Skeletal muscle satellite cell (primary cell): ENCODE data around the gene ESYT3.
"Not testable (repeated sequence)": the region's sequence is repeated elsewhere in the genome, so short reads cannot be mapped to it uniquely, and the experiment has no call there.

Experiments used
- H3K27me3 ChIP-seq: 2 replicates; pipeline ENCODE4 v1.7.0; 2013; ENCODE audit warnings: low read length; ENCODE audit not compliant: control insufficient read depth, insufficient read depth
- H3K36me3 ChIP-seq: 2 replicates; pipeline ENCODE4 v1.7.0; 2013; ENCODE audit warnings: mild to moderate bottlenecking, control low read depth, low read length; ENCODE audit not compliant: insufficient read depth
- H3K4me1 ChIP-seq: 2 replicates; pipeline ENCODE4 v1.7.0; 2013; ENCODE audit warnings: low read length; ENCODE audit not compliant: control insufficient read depth, insufficient read depth
- H3K4me2 ChIP-seq: 2 replicates; pipeline ENCODE4 v1.7.0; 2013; ENCODE audit warnings: mild to moderate bottlenecking, low read length
- H3K4me3 ChIP-seq: 2 replicates; pipeline ENCODE4 v1.7.0; 2013; ENCODE audit warnings: low read length
- H3K9ac ChIP-seq: 2 replicates; pipeline ENCODE4 v1.7.0; 2013; ENCODE audit warnings: mild to moderate bottlenecking, low read depth, low read length, moderate library complexity
- H3K9me3 ChIP-seq: replicated peaks from 2 replicates; pipeline ENCODE4 v1.7.0; 2013; ENCODE audit warnings: mild to moderate bottlenecking, control low read depth, low read length

The ESYT3 gene

GRCh38 chr3:138416236-138416635 is 18.2 kb upstream of the ESYT3 start:
- H3K9me3 ChIP-seq, H3K36me3 ChIP-seq, H3K9ac ChIP-seq, H3K4me2 ChIP-seq, H3K27me3 ChIP-seq, H3K4me3 ChIP-seq: not testable (repeated sequence)
- peaks cover 13% of the 10 kb centered on the region for H3K4me1 ChIP-seq

GRCh38 chr3:138417559-138417982 is 16.8 kb upstream of the ESYT3 start:
- Histone ChIP-seq H3K36me3 (no peaks in the 10 kb centered on the region), H3K9ac (no peak overlapping the region), H3K4me3 (no peak overlapping the region), H3K27me3 (no peaks in the 10 kb centered on the region), H3K4me2 (no peak overlapping the region), H3K9me3 (no peaks in the 10 kb centered on the region), H3K4me1 (peaks cover 13% of the 10 kb centered on the region)

GRCh38 chr3:138418601-138419206 is 15.7 kb upstream of the ESYT3 start:
- no peaks in the 10 kb centered on the region for H3K9me3 ChIP-seq
- H3K4me2 ChIP-seq: no peak overlapping the region
- H3K4me3 ChIP-seq: no peak overlapping the region
- peaks cover 13% of the 10 kb centered on the region for H3K4me1 ChIP-seq
- no peak overlapping the region for H3K9ac ChIP-seq
- no peaks in the 10 kb centered on the region for H3K27me3 ChIP-seq
- H3K36me3 ChIP-seq: no peaks in the 10 kb centered on the region

DNA sequence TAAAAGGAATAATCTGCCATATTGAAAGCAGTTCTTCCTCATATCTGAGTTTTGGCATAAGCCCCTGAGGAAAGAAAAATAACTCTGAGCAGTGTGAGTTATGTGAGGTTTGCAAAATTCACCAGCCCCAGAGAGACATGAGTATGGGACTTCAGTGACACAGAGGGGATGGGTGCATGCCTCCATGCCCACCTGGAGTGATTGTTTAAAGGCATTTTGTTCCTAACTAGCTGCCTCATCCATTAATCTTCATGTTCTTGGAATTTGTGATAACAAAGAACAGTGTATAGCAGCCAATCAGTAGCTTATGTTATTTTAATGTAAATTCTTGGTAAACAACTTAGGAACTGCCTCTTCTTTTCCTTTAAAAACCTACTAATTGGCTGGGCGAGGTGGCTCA is 11.1 kb upstream of the ESYT3 start:
- Histone ChIP-seq H3K4me3 (no peak overlapping the region), H3K4me2 (no peak overlapping the region), H3K36me3 (no peaks in the 10 kb centered on the region), H3K4me1 (peaks cover 6% of the 10 kb centered on the region), H3K9ac (no peak overlapping the region), H3K9me3 (no peaks in the 10 kb centered on the region), H3K27me3 (no peaks in the 10 kb centered on the region)

DNA sequence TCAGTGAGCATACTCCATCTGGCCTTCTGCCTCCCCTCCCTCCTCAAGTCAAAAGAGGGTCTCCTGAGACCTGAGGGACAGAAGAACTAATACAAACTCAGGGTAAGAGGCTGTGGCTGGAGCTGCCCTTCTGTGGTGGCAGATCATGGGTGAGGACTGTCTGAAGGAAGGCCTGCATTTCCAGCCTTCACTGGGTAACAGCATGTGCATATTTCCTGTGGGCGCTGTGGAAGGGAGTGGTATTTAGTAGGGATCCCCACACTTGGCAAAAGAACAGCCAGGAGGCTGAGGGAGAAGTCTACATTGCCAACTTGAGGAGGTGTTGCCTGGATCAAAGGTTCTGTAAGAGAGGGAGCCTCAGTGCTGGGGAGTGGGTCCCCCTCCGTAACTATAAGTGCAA is 10.1 kb upstream of the ESYT3 start:
- no peaks in the 10 kb centered on the region for H3K27me3 ChIP-seq
- no peak overlapping the region for H3K4me2 ChIP-seq
- no peak overlapping the region for H3K4me3 ChIP-seq
- no peak overlapping the region for H3K9ac ChIP-seq
- no peaks in the 10 kb centered on the region for H3K9me3 ChIP-seq
- H3K4me1 ChIP-seq: no peaks in the 10 kb centered on the region
- no peaks in the 10 kb centered on the region for H3K36me3 ChIP-seq

DNA sequence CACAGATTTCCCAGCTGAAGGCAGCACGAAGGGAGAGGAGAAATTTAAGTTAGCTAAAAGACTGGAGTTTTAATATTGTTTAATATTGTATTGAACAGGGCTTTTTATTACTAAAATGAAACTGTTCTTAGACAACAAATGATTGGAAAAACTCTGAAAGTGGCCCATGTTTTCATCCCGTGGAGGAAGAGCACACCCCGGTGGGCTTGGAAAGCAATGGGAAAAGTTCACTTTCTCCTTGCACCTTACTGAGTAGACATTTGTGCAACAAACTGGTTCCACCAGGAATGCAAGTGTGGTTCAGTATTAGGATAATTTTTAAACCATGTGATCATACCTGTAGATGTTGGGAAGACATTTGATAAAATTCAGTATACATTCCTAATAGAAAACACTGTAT is 8.2 kb upstream of the ESYT3 start:
- H3K9me3 ChIP-seq: no peaks in the 10 kb centered on the region
- H3K4me1 ChIP-seq: no peaks in the 10 kb centered on the region
- peaks cover 5% of the 10 kb centered on the region for H3K27me3 ChIP-seq
- no peaks in the 10 kb centered on the region for H3K36me3 ChIP-seq
- no peak overlapping the region for H3K4me2 ChIP-seq
- no peak overlapping the region for H3K9ac ChIP-seq
- H3K4me3 ChIP-seq: no peak overlapping the region

DNA sequence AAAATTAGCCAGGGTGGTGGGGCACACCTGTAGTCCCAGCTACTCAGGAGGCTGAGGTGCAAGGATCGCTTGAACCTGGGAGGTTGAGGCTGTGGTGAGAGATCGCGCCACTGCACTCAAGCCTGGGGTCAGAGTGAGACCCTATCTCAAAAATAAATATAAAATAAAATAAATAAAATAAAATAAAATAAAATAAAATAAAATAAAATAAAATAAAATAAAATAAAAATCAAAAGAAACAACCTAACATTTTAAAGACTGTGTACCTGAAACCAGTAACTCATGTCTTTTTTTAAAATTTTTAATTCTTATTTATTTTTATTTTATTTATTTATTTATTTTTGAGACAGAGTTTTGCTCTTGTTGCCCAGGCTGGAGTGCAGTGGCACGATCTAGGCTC is 7.7 kb upstream of the ESYT3 start:
- peaks cover 10% of the 10 kb centered on the region for H3K27me3 ChIP-seq
- H3K36me3 ChIP-seq, H3K9me3 ChIP-seq, H3K9ac ChIP-seq, H3K4me1 ChIP-seq, H3K4me3 ChIP-seq, H3K4me2 ChIP-seq: not testable (repeated sequence)

- Histone ChIP-seq H3K4me3 (no peak overlapping the region), H3K4me1 (peaks cover 7% of the 10 kb centered on the region), H3K4me2 (no peak overlapping the region), H3K9ac (no peak overlapping the region), H3K9me3 (peaks cover 7% of the 10 kb centered on the region), H3K36me3 (no peaks in the 10 kb centered on the region), H3K27me3 (peaks cover 28% of the 10 kb centered on the region)
Measured at GRCh38 chr3:138429665-138430064, 4.8 kb upstream of the ESYT3 start.

DNA sequence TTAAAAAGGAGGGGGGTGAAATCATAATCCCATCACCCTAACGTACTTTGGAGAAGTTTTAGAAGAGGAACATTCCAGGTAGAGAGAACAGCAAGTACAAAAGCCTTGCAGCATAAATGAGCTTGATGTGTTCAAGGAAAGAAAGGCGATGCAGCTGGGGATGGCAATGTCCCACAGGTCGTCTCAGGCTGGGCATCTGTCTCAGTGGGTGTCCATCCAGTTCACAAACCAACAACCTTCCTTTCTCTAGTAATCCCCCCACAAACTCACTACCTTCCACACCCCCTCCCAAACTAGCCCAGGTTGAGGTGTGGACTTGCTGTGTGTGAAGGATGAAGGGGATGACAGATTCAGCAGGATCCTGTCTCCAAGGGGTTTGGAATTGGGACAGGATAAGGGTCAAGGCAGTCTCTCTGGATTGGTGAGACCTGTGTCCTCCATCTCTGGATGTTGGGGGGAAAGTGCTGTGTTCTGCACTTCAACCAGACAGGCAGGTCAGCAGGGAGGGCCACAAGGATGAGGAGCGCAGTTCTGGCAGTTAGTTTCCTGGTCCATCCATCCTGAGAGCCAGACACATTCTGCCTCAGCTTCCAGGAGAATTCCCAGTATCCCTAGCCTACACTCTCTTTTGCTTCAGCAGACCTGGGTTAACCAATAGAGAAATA is 1.7 kb upstream of the ESYT3 start:
- no peak overlapping the region for H3K9ac ChIP-seq
- H3K4me3 ChIP-seq: no peak overlapping the region
- H3K9me3 ChIP-seq: peaks cover 7% of the 10 kb centered on the region
- peaks cover 17% of the 10 kb centered on the region for H3K4me1 ChIP-seq
- H3K36me3 ChIP-seq: no peaks in the 10 kb centered on the region
- no peak overlapping the region for H3K4me2 ChIP-seq
- peaks cover 53% of the 10 kb centered on the region for H3K27me3 ChIP-seq

GRCh38 chr3:138433892-138434275 is 532 bp upstream of the ESYT3 start:
- peaks cover 57% of the 10 kb centered on the region for H3K27me3 ChIP-seq
- H3K4me2 ChIP-seq: peak overlapping the region; percentile 92
- H3K4me1 ChIP-seq: peaks cover 19% of the 10 kb centered on the region
- H3K36me3 ChIP-seq: no peaks in the 10 kb centered on the region
- H3K9me3 ChIP-seq: peaks cover 7% of the 10 kb centered on the region
- peak overlapping the region; percentile 73 for H3K4me3 ChIP-seq
- H3K9ac ChIP-seq: no peak overlapping the region

GRCh38 chr3:138434875-138435772 is 708 bp downstream of the ESYT3 start:
- Histone ChIP-seq H3K9ac (peak overlapping the region; percentile 19), H3K9me3 (peaks cover 7% of the 10 kb centered on the region), H3K27me3 (peaks cover 53% of the 10 kb centered on the region), H3K36me3 (no peaks in the 10 kb centered on the region), H3K4me1 (peaks cover 28% of the 10 kb centered on the region), H3K4me3 (peak overlapping the region; percentile 73), H3K4me2 (peak overlapping the region; percentile 92)
